GM21576 (cell line): Measurements from ENCODE around the gene GABBR2.
A peak's percentile ranks its signal among the peaks of the same experiment; 100 is the strongest.

Experiments used
- ATAC-seq: cut with Tn5 transposase; IDR thresholded peaks from one replicate; pipeline ENCODE4 v1.9.1; 2021; ENCODE audit warnings: mild to moderate bottlenecking, moderate library complexity; ENCODE audit not compliant: unreplicated experiment

Gene GABBR2

DNA sequence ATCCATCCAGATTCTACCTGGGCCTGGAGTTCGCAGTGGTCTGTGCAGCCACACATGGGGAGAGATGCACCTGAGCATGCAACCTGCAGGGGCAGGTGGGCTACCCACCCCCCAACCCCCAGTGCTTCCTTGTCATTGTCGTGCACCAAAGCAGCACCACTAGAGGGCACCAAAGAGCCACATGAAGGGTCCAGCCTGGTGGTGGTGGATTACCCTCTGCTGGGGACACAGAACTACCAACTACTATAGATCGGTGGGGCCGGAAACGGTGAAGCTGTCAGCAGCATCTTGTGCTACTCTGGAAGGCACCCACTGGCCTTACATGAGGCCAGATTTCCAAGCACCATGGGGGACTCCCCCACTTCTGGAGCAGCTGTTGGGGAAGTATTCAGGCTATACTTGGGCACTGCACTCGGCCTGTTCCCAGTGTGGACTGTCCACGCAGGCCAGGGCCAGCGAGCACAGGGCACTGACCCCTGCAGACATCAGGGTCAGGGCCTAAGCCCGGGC, 393.1 kb downstream of the GABBR2 start:
- peak; percentile 69 for ATAC-seq

DNA sequence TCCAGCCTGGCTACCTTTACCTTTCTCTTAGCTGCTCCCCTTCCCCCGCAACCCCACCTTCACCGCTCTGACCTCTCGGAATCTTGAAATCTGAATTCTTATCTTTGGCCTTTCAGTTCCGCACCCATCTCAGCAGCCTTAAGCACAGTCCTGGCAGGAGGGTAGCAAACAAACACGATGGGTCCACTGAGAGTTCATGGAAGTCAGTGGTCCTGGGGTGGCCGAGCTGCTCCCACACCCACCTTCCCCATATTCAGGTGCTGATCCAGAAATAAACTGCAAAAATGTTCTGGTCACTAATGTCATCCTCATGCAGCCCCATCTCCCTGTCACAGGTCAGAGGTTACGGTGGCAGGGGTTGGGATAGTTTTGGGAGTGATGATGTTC, 393.7 kb downstream of the GABBR2 start:
- ATAC-seq, result no peak

DNA sequence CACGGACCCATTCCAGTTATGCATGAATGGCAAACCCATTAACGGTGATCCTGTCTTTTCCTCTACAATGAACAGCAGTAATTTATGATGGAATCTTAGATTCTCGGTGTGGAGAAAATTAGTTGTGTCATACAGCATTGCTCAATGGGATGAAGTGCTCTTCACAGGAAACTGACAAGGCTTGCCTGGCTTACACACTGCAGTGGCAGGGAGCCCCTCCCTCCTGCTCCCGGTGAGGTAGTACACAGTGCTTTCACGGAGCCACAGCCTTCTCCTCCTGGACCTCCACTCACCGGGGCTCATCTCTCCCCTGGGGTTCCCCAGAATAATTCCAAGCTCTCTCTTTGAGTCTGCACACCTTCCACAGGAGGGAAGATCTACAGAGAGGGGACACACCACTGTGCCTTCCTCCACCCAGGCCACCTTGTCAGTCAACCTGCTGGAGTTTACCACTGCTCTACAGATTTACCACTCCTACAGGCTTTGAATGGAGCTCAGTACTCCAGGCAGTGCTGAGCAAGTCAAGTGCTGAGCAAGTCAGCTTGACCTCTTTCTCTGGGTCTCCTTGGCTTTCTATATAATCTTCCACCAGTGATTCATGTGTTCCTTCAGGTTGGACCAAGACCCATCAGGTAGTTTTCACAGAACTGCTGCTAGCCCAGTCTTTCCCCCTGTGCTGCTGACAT, 394.2 kb downstream of the GABBR2 start:
- no peak for ATAC-seq

DNA sequence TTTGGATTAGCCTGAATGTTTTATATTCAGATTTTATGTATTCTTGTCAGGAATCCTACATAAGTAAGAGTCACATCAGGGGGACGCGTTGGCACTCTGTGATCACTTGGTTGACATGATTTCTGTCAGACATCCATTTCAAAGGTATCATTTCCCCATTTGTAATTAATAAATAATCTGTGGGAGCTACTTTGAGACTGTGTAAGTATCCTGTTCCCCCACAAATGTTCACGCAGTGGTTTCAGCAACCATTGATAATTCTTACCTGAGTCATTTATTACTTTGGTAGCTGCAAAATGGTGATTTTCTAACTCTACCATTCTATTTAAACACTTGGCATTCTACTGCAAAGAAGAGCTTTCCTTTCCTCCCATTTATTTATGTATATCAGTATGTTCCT, 396.4 kb downstream of the GABBR2 start:
- no peak for ATAC-seq

DNA sequence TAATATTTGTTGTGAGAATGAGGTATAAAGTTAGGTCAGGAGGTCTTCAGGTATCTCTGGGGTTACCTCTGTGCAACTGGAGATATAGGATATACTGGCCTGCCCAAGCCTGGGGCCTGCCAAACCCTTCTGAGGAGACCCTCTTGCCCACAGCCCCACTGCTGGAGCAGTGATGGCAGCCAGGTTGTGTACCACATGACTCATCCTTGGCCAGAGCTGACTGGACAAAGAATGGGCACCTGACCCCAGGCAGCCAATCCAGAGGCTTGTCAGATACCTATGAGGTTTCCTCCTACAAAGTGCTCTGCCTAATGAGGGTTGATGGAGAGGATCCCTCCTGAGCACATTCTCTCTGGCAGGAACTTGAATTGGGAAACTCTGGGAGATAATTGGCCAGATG, 397.2 kb downstream of the GABBR2 start:
- ATAC-seq, result no peak

DNA sequence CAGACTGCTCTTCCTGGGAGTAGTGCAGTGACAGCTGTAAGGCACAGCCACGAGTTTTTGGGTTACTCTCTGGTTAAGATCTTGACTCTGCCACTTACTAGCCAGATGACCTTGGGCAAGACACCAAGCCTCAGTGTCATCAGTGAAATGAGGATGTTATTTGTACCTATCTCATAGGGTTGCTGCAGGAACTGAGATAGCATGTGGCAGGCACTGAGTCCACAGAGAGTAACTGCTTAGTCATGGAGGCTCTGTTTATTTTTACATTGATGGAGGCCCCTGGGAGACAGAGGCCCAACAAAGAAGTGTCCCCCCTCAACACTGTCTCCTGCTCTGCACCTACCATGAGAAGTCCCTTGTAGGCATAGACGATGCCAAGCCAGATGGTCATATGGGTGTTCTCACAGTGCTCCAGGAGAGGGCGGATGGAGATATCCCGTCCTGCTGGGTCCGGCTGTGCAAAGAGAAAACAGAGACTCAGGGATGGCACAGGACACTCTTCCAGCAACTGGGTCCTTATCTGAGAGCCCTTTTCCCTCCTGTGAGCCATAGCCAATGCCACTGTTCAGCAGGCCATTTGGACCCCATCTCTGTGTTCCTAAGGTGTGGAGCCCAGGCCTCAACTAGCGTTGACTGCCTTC, 397.9 kb downstream of the GABBR2 start:
- ATAC-seq, result no peak

DNA sequence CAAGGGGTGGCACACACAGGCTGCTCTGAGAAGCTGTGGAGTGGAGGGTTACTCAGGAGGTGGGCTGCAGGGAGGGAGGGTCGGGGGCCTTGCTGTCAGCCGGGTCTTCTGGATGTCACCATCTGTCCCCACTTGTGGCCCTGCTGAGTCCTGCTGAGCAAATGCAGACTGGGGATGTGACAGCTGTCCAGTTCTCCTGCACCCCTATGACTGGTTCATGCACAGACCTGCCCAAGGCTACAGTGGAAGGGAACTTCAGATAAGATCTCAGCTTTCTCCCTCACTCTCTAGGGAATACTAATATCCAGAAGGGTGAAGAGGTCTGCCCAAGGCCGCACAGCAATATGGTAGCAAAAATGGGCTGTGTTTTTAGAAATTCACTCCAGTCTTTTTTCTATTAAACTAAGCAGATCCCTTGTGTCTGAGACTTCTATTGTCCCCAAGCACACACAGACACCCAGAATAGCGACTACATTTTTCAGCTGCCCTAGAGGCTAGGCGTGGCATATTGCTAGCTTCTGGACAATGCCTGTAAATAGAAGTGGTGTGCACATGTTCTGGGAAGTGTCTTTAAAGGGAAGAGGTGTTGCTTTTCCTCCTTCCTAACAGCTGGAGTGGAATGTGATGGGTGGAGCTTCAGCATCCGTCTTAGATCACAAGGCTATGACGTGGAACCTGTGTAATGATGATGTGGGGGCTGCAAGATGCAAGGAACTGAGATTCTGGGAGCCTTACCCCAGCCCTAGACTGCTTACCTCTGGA, 402.2 kb downstream of the GABBR2 start:
- no peak for ATAC-seq

DNA sequence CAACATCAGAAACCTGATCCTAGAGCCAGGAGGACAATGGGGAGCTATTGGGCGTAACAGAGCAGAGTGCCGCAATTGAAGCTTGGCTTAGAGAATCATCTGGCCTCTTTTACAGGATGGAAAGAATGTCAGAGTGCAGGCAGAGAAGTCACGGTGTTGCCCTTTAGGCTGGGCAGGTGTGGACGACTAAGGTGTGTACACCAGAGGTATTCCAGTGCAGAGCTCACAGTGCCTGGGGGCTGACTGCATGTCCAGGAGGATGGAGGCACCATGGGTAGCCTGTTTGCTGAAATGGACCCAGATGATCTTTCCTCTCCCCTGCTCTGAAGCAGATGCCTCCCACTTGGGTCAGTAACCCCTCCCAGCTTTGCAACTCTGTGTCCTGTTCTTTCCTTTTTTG, 404.4 kb downstream of the GABBR2 start:
- ATAC-seq, result no peak

DNA sequence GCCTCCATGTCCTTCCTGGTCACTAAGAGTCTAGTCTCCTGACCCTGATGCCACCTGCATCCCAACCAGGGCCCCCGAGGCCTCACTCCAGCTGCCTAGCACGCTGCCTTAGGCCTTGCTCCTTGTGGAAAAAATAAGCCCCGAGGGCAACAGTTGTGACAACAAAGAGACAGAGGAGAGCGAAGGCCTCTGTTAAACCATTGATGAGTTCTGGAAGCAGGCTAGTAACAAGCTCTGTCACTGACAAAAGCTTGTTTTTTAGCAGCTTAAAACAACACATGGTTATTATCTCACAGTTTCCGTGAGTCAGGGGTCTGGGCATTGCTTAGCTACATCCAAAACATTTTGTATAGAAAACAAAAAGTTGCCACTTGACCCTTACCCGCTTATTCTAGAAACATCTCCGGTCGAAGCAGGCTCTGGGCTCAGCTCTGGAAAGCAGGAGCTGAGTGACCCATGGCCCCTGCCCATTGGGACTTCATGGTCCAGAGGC, 405.1 kb downstream of the GABBR2 start:
- ATAC-seq, result no peak

DNA sequence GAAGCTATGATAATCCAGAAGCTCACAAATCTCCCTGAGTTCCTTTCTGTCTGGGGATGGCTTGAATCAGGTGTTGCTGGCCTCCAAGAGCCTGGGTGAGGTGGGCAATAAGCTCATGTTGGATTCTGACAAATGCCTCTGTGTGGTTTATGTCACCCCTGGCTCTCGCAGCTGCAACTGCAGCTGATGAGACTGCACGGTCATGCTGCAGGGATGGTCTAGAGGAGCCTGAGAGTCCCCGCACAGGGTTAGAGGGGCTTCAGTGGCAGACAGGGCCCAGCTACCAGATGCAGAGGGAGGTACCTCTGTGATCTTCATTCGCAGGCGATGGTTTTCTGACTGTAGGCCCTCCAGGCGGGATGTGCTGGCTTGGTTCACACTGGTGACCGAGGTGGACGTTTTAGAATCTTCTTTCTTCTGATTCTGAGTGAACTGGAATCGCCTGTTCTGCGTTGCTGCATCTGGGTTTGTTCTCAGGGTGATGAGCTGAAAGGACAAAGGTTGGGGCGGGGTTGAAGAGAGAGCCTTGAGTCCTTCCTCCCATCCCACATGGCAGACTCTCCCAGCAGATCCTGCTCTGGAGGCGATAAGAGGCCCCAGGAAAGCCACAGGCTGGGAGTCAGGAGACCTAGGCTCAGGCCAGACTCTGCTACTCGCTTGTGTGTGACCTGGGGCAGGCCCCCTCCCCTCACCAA, 405.6 kb downstream of the GABBR2 start:
- no peak for ATAC-seq

DNA sequence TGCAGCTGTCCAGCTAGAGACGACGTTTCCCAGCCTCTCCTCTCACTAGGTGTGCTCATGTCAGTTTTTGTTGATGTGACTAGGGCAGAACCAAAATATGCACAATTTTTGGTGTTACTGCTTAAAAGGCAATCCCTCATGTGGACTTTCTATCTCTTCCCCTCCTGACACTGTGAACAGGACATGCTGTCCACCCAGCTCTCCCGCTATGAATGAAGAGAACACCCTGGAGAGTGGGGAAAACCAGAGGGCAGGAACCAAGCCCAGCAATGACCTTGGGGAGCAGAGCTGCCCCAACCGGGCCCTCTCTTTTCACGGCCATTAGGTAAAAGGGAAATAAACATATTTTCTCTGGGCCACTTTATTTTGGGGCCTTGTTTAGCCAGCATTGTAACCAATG, 406.6 kb downstream of the GABBR2 start:
- no peak for ATAC-seq

DNA sequence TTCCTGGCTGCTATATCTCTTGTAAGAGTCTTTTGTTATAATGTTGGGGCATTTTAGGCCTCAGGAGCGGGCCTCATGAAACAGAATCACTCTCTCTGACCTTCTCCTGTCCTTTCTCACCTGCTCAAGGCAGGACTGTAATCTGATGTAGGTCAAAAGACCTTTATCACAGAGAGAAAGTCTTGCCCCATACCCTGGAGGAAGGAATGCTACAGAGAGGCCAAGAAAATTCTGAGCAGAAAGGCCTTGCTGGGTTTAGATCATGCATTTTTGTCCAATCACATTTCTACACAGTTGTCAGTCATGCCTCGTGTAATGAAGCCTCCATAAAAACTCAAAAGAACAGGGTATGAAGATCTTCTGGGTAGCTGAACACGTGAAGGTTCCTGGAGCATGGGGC, 408.1 kb downstream of the GABBR2 start:
- ATAC-seq, result no peak

DNA sequence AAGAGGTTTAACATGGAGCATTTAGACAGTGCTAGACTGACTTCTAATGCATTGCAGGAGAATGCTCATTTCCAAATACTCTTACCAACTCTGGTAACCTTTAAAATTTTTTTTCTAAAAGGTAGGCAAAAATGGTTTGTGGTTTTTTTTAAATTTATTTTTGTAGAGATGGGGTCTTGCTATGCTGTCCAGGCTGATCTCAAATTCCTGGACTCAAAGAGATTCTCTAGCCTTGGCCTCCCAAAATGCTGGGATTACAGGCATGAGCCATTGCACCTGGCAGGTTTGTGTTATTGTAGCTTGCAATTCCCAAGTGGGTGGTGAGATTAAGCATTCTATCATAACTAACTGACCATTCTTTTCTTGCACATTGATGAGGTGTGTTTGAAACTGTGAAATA, 410.3 kb downstream of the GABBR2 start:
- ATAC-seq, result no peak

DNA sequence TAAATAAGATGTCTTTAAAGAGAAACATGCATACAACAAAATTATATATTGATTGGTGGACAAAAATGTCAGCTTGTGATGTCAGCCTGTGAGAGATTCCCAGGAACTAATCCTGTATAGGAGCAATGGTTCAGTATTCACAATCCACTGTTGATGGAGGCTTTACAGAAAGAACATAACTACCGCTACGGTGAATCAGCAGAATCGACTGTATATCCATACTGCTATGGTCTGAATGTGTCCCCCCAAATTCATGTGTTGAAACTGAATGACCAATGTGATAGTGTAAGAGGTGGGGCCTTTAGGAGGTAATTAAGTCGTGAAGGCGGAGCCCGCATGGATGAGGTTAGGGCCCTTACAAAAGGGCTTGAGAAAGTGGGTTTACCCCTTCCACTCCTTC, 412.9 kb downstream of the GABBR2 start:
- ATAC-seq, result no peak

DNA sequence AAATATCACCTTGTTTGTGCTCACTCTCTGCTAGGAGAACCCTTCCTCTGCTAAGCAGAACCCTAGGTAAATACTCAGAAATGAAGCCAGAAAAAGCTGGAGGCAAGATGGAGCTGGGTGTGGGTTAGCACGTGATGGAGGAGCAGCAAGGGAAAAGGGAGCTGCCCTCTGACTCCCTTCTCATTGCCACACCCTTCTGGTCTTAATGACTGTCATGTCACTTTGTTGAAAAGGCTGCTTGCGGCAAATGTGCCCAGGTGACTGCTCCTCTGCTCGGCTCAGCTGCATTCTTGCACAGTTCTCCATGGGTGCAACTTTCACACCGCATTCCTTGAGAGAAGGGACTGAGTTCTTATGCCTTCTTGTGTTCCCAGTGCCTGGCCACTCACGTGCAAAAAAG, 416.9 kb downstream of the GABBR2 start:
- no peak for ATAC-seq

DNA sequence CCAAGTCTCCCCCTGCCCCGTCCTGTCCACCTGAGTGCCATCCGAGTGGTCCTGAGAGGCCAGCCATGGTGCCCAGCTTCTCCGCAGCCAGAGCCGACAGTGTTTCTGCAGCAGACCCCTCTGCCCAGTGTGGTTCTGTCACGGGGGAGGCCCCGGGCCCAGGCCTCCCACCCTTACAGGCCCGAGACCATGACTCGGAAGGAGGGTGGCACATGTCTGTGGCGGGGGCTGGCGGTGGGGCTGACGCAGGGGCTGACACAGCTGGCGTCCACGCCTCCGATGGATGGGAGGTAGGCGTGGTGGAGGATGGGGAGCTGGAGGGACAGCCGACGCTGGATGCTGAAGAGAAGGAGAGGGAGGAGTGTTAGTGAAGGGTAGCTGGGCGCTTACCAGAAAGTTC, 418.3 kb downstream of the GABBR2 start:
- no peak for ATAC-seq

DNA sequence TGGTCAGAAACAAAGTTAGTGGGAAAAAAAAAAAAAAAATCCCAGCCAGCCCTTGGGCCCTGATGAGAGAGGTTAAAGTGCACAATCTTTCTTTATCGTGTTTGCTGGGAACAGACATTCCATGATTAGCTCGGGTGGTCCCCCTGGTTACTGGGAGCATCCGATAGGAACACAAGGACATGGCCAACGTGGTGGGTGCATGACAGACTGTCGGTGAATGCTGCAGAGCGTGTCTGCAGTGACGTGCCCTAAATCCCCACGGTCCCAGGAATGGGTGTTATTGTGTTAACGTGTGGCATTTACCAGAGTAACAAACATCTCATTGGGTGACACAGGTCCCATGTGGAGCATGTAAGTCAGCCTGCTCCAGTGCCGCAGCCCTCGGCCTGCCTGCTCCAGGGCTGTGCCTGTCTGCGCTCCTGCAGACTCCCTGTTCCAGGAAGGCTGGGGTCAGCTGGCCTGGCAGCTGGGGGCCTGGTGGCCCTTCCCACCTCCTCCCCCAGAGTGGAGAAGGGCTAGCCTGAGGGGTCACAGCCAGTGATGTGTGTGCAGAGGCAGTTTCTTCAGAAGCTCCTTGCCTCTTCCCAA, 419.0 kb downstream of the GABBR2 start:
- no peak for ATAC-seq

DNA sequence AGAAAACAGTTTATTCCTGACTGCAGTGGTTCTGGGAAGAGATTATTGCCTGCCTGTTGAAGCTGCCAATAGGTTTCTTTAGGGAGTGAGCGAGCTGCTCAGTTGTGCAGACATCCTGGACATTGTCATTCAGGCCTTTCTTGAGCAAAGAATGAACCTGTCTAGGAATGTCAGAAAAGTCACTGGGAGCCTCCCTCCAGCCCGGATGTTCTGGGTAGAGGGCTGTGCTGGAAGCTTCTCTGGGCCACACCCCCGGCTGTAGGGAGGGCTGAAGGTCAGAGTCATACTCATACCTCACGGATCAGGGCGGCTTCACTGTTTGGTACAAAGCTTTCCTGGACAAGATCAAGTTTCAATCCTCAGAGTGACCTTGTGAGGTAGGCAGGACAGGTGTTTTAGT, 419.9 kb downstream of the GABBR2 start:
- no peak for ATAC-seq

DNA sequence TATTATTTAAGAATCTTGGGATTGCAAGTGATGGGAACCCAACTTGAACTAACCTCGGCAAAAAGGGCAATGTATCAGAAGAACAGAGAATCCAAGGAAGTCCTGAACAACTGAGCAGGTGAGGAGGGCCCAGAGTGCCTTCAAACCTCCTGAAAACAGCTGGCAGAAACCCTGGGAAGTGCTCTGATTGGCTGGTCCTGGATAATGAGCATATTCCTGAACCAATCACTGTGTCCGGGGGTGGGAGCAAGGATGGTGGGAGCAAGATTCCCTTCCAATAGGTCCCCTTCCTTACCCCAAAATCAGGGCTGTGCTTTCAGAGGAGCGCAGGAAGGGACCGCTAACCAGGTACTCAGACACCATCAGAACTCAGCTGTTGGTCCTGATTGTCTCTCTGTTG, 421.4 kb downstream of the GABBR2 start:
- ATAC-seq, result no peak

DNA sequence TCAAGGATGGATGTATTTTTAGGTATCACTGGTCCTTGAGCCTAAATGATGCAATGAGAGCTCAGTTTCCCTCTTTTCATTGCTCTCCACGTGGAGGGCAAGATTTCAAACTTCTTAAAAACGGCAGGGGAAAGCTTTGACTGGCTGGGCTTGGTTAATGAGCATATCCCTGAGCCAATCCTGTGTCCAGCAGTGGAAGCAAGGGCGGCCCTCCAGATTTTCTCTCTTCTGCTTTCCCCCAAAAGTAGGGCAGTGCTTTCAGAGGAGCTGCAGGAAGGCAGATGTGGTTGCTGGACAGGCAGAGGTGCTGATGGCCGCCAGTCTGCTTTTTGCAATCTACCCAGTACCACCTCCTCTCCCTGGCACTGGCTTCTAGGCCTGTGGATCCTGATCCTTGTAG, 423.3 kb downstream of the GABBR2 start:
- no peak for ATAC-seq

DNA sequence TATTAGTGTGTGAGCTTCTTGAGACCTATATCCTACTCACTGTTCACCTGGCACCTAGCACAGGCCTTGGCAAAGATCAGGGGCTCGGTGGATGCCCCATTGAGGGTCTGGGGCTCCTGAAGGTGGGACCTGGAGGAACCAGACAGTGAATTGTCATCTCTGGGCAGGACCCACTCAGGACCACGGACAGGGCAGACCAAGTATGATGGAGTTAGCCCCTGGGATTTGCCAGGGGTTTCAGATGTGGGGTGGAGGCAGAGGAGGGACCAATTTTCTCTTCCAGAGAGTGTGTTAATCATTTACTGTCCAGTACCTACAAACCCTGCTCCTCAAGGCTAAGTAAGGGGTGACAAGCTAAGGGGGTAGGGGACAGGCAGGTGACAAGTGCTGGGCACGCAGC, 424.0 kb downstream of the GABBR2 start:
- ATAC-seq, result no peak
